T-cell (primary cell): Measurements from ENCODE around the gene CSTB. TPM values are rescaled to one million over a fixed set of nuclear protein-coding genes. Genes with fewer than 3 reads are reported as not detected.
"Not testable (repeated sequence)": the region's sequence is repeated elsewhere in the genome, so short reads cannot be mapped to it uniquely, and the experiment has no call there.

Experiments used
- ATAC-seq, 4 experiments: fragments of 200-7000 bp in 3 of 4; fragments of 150-1000 bp in 1 of 4; cut with Tn5 transposase; replicated peaks in 1 of 4; 1 replicate in 3 of 4; 2 replicates in 1 of 4; pipeline ENCODE4 v1.10.0; 2021; ENCODE audit warnings: moderate library complexity in 3 of 4, mild to moderate bottlenecking in 2 of 4, moderate number of reproducible peaks in 1 of 4
- CTCF ChIA-PET, 2 donors: fragments of 300-600 bp; sonication (Branson Sonifier 250); formaldehyde crosslinking; loops; one replicate each; lab custom pipeline; 2022; ENCODE audit warnings: antibody characterized with exemption in 2 of 2; lab: Charles Lee
- POLR2A ChIA-PET, 2 donors: fragments of 300-600 bp; sonication (Branson Sonifier 250); formaldehyde crosslinking; loops; one replicate each; lab custom pipeline; 2022; ENCODE audit warnings: antibody characterized with exemption in 2 of 2; lab: Charles Lee
- DNase-seq, 35 experiments: peaks; one replicate each; pipeline versions ENCODE4 v3.0.0 to v3.0.0-alpha.2; 2013 to 2023
- H3K27ac ChIP-seq: one replicate; pipeline ENCODE4 v1.5.1; 2013; ENCODE audit warnings: low read length
- H3K27me3 ChIP-seq, 2 experiments: replicated peaks in 1 of 2; 1 replicate in 1 of 2; 2 replicates in 1 of 2; pipeline versions ENCODE4 v1.6.1 to v1.7.0; 2013; ENCODE audit warnings: low read length in 1 of 2, mixed read lengths in 1 of 2; ENCODE audit not compliant: control insufficient read depth in 2 of 2, insufficient read depth in 2 of 2; ENCODE audit errors: extremely low read depth in 1 of 2
- H3K36me3 ChIP-seq, 2 donors: 1 replicate in 1 of 2; 2 replicates in 1 of 2; pipeline versions ENCODE4 v1.6.1 to v1.7.0; 2013; ENCODE audit warnings: low read length in 1 of 2; ENCODE audit not compliant: control insufficient read depth in 2 of 2, insufficient read depth in 1 of 2; ENCODE audit errors: extremely low read depth in 1 of 2
- H3K4me1 ChIP-seq, 2 experiments: 1 replicate in 1 of 2; 2 replicates in 1 of 2; pipeline versions ENCODE4 v1.6.1 to v1.7.0; 2013; ENCODE audit warnings: low read length in 2 of 2, mixed read lengths in 1 of 2; ENCODE audit not compliant: insufficient read depth in 2 of 2, control insufficient read depth in 1 of 2; ENCODE audit errors: extremely low read depth in 1 of 2
- H3K4me3 ChIP-seq, 2 donors: 1 replicate in 1 of 2; 2 replicates in 1 of 2; pipeline versions ENCODE4 v1.5.1 to v1.7.0; 2013; ENCODE audit warnings: mild to moderate bottlenecking in 2 of 2, low read length in 1 of 2, moderate library complexity in 1 of 2; ENCODE audit not compliant: control insufficient read depth in 1 of 2; ENCODE audit errors: extremely low read depth in 1 of 2
- H3K9me3 ChIP-seq: 2 replicates; pipeline ENCODE4 v1.7.0; 2013
- H3K27ac Mint-ChIP-seq, 2 donors: one replicate each; pipeline ENCODE4 v1.8.0; 2020 to 2021; ENCODE audit warnings: mild to moderate bottlenecking in 2 of 2, mixed read lengths in 2 of 2
- H3K27me3 Mint-ChIP-seq, 2 donors: one replicate each; pipeline ENCODE4 v1.8.0; 2021 to 2022; ENCODE audit warnings: mixed read lengths in 2 of 2
- H3K36me3 Mint-ChIP-seq: one replicate; pipeline ENCODE4 v1.8.0; 2021; ENCODE audit warnings: mixed read lengths
- H3K4me1 Mint-ChIP-seq, 3 donors: one replicate each; pipeline ENCODE4 v1.8.0; 2020 to 2022; ENCODE audit warnings: mixed read lengths in 3 of 3, mild to moderate bottlenecking in 1 of 3
- H3K4me3 Mint-ChIP-seq, 3 donors: one replicate each; pipeline ENCODE4 v1.8.0; 2020 to 2022; ENCODE audit warnings: mild to moderate bottlenecking in 3 of 3, mixed read lengths in 3 of 3, moderate library complexity in 3 of 3
- H3K9me3 Mint-ChIP-seq, 3 donors: one replicate each; pipeline ENCODE4 v1.8.0; 2020 to 2022; ENCODE audit warnings: mixed read lengths in 3 of 3
- WGBS: methylation state at CpG from one replicate; pipeline ENCODE4 v1.1.5; 2013; ENCODE audit warnings: missing lambda C conversion rate; ENCODE audit not compliant: insufficient coverage; 5-methylcytosine and 5-hydroxymethylcytosine counted together
- total RNA-seq, 35 experiments: library from RNA in 6 of 35; stranded (reverse) in 6 of 35; fragments of 120-200 nt in 1 of 35; gene quantifications; one replicate each; pipeline versions ENCODE4 v1.2.1 to v1.2.4 and lab custom pipeline; 2013 to 2026

CSTB gene, protein sequence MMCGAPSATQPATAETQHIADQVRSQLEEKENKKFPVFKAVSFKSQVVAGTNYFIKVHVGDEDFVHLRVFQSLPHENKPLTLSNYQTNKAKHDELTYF
- total RNA-seq (10 to 100 TPM; 19.0 to 34.7 (median 25.9) TPM), total RNA-seq (lab: John Stamatoyannopoulos, UW) (17.0 to 140 (median 26.4) reads per million in 29 experiments)
- 9.3 TPM for total RNA-seq (2013)

DNA sequence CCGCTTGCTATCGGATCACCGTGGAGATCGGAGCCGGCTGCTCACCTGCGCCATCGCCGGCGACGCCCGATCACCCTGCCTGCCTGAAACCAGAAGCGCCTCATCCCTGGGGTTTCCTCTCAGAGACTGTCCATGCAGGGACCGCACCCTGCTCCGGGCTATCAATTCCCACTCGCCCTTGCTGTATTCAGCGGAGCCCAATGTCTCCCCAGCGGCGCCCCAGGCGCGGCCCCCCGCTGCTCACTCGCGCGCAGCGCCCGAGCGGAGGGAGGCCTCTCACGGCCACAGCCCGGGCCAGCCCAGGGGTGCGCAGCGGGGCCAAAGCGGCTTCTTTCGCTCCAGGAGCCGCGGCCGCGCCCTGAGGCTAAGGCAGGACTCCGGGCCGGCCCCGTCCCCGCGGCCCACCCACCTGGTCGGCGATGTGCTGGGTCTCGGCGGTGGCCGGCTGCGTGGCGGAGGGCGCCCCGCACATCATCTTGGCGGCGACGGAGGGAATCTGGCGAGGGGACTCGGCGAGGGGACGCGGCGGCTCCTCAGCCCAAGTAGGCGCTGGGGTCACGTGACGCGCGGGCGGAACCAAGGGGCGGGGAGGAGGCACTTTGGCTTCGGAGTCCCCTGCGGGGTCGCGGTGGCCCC is at the start of gene CSTB:
Gene CSTB (minus strand): TSS at position 514 of the 636 bp plus-strand sequence. CDS start 39 bp downstream, at position 475.
- Mint-ChIP-seq H3K4me1 (peaks cover 43 to 46% (median 43%) of the 10 kb centered on the region in 3 donors), H3K4me3 (peak within 1 kb of the TSS; percentile 90 to 93 (median 91)), H3K27me3 (no peaks in the 10 kb centered on the region), H3K9me3 (no peaks in the 10 kb centered on the region), H3K36me3 (peaks cover 18% of the 10 kb centered on the region), H3K27ac (peak within 1 kb of the TSS; percentile 86 to 91)
- ATAC-seq (peak; percentile 82 to 85 (median 84)), DNase-seq (peak; percentile 57 to 88 (median 79))
- WGBS, result under 1% methylated on average over 71 of the region's 71 CpGs
- ChIA-PET POLR2A (no interaction called here), CTCF (no interaction called here)
- H3K27ac ChIP-seq, result no peak within 1 kb of the TSS
- H3K27me3 ChIP-seq, result peaks cover 0 to 5% of the 10 kb centered on the region in 2 experiments
- H3K9me3 ChIP-seq, result no peaks in the 10 kb centered on the region
- peaks cover 0 to 20% of the 10 kb centered on the region in 2 donors for H3K36me3 ChIP-seq
- peaks cover 16 to 38% of the 10 kb centered on the region in 2 experiments for H3K4me1 ChIP-seq
- H3K4me3 ChIP-seq, result peak within 1 kb of the TSS; percentile 74 to 79

DNA sequence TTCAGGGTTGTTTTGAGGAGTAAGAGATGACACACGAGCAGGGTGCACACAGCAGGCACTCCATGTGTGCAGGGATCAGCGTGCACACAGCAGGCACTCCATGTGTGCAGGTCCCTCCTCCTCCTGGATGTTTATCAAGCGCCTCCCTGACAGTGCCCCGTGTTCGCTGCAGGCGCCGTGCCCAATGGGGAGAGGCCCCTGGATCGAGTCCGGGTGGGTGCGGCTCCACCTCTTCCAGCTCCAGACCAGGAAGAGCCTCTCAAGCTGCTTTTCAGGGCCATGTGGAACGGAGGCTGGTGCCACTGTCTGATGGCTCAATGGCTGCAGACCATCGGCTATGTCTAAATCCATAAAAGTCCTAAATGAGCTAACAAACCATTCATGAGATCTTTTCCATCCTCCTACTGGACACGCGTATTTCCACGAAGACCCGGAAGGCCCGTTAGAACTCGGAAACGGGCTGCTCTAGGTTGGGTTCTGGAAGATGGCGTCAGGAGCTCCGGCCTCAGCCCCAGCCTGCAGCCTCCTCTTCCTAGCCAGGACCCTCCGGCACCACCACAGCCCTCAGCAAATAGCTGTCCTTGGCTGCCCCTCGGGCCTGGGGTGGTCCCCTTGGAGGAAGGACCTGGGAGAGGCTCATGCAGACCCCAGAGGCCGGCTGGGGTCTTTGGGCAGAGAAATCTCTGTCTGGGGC is 49.3 kb upstream of the CSTB start:
- DNase-seq (no peak), ATAC-seq (no peak)
- H3K9me3 Mint-ChIP-seq, result no peaks in the 10 kb centered on the region
- H3K27me3 Mint-ChIP-seq, result peaks cover 0 to 13% of the 10 kb centered on the region in 2 donors
- H3K4me3 ChIP-seq, result no peak overlapping the region
- H3K4me1 Mint-ChIP-seq, result no peaks in the 10 kb centered on the region
- no peaks in the 10 kb centered on the region for H3K4me1 ChIP-seq
- no peaks in the 10 kb centered on the region for H3K9me3 ChIP-seq
- CTCF ChIA-PET, result no interaction called here
- peaks cover 0 to 35% of the 10 kb centered on the region in 2 experiments for H3K27me3 ChIP-seq
- H3K27ac ChIP-seq, result no peak overlapping the region
- no peaks in the 10 kb centered on the region for H3K36me3 Mint-ChIP-seq
- 95% methylated on average over 18 of the region's 24 CpGs for WGBS
- H3K27ac Mint-ChIP-seq, result no peak overlapping the region
- H3K36me3 ChIP-seq, result no peaks in the 10 kb centered on the region
- POLR2A ChIA-PET, result no interaction called here
- H3K4me3 Mint-ChIP-seq, result no peak overlapping the region

DNA sequence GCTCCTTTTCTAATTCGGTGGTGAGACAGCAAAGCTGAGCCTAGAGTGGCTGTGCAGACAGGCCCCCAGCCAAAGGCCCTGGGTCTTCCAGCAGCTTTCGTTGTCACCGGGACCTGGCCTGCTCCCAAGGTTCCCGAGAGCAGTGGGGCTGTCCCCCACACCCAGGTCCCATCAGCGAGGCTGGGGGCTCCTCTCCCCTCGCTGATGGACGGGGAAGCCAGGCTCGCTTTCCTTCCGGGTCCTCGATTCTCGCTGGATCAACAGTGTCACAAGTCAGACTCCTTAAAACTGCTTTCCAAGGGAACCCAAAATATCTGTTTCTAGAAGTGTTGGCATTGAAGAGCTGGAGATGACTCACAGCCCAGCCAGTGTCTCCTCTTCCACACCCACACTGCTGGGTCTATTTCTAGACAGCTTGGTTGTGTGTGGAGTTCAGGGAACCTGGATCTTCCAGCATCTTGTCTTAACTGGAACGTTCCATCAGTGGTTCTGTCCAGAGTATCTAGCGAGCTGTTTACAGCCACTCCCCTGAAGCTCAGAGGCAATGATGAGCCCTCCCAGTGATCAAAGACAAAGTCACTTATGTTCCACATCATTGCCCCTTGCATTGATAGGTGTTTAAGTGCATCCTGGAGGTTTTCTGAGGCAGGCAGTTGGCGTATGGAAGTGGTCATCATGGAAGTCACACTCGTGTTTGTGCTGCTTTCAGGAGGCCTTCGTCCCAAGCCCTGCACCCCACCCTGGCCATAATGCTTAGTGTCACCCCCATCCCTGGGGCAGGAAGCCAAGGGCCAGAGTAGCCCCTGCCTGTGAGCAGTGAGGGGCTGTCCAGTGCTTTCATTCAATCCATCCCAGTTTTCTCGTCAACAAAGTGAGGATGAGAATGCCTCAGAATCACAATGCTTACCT is 48.5 kb upstream of the CSTB start:
- Mint-ChIP-seq H3K9me3 (no peaks in the 10 kb centered on the region), H3K4me1 (no peaks in the 10 kb centered on the region), H3K27me3 (peaks cover 0 to 8% of the 10 kb centered on the region in 2 donors), H3K4me3 (no peak overlapping the region), H3K27ac (no peak overlapping the region), H3K36me3 (no peaks in the 10 kb centered on the region)
- no peak overlapping the region for H3K27ac ChIP-seq
- H3K36me3 ChIP-seq, result no peaks in the 10 kb centered on the region
- WGBS, result 76% methylated on average over 9 of the region's 17 CpGs
- POLR2A ChIA-PET, result no interaction called here
- no peaks in the 10 kb centered on the region for H3K4me1 ChIP-seq
- DNase-seq, result no peak
- H3K27me3 ChIP-seq, result peaks cover 0 to 31% of the 10 kb centered on the region in 2 experiments
- H3K4me3 ChIP-seq, result no peak overlapping the region
- ATAC-seq, result no peak
- H3K9me3 ChIP-seq, result no peaks in the 10 kb centered on the region
- CTCF ChIA-PET, result no interaction called here

DNA sequence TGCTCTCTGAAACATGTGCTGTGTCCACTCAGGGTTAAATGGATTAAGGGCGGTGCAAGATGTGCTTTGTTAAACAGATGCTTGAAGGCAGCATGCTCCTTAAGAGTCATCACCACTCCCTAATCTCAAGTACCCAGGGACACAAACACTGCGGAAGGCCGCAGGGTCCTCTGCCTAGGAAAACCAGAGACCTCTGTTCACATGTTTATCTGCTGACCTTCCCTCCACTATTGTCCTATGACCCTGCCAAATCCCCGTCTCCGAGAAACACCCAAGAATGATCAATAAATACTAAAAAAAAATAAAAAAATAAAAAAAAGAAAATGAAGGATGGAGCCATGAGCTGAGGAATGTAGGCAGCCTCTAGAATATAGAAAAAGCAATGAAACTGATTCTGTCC is 46.6 kb upstream of the CSTB start:
- H3K36me3 ChIP-seq, H3K36me3 Mint-ChIP-seq, H3K4me3 Mint-ChIP-seq, DNase-seq, H3K4me3 ChIP-seq, H3K9me3 Mint-ChIP-seq, H3K4me1 Mint-ChIP-seq, H3K4me1 ChIP-seq, H3K9me3 ChIP-seq, POLR2A ChIA-PET, H3K27me3 Mint-ChIP-seq, H3K27ac Mint-ChIP-seq, ATAC-seq, CTCF ChIA-PET, H3K27ac ChIP-seq: not testable (repeated sequence)
- peaks cover 0 to 30% of the 10 kb centered on the region in 2 experiments for H3K27me3 ChIP-seq
- WGBS, result no CpG with 5 or more reads among the region's 5 CpGs

DNA sequence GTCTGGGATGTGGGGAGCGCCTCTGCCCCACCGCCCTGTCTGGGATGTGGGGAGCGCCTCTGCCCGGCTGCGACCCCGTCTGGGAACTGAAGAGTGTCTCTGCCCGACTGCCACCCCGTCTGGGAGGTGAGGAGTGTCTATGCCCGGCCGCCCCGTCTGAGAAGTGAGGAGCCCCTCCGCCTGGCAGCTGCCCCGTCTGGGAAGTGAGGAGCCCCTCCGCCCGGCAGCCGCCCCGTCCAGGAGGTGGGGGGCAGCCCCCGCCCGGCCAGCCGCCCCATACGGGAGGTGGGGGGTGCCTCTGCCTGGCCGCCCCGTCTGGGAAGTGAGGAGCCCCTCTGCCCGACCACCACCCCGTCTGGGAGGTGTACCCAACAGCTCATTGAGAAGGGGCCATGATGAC is 46.1 kb upstream of the CSTB start:
- WGBS, result 89% methylated on average over 12 of the region's 25 CpGs
- H3K9me3 Mint-ChIP-seq, ATAC-seq, H3K4me1 ChIP-seq, H3K27me3 Mint-ChIP-seq, H3K27ac ChIP-seq, H3K36me3 ChIP-seq, H3K36me3 Mint-ChIP-seq, POLR2A ChIA-PET, H3K4me3 ChIP-seq, H3K4me1 Mint-ChIP-seq, DNase-seq, H3K9me3 ChIP-seq, H3K4me3 Mint-ChIP-seq, CTCF ChIA-PET, H3K27ac Mint-ChIP-seq: not testable (repeated sequence)
- peaks cover 0 to 27% of the 10 kb centered on the region in 2 experiments for H3K27me3 ChIP-seq

DNA sequence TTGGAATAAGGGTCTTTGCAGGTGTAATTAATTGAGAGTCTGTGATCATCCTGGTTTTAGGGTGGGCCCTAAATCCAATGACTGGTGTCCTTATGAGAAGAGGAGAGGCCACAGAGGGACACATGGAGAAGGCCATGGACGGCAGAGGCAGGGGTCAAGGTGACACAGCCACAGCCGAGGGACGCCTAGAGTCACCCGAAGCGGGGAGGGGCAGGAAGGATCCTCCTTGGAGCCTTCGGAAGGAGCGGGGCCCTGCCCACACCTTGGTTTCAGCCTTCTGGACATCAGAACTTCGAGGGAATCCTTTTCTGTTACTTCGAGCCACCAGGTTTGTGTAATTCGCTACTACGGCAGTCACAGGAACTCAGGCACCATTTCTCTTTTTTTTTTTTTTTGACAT is 44.4 kb upstream of the CSTB start:
- Mint-ChIP-seq H3K27ac (no peak overlapping the region), H3K9me3 (peaks cover 5 to 7% (median 6%) of the 10 kb centered on the region in 3 donors), H3K4me3 (no peak overlapping the region), H3K36me3 (peaks cover 6% of the 10 kb centered on the region), H3K27me3 (no peaks in the 10 kb centered on the region), H3K4me1 (no peaks in the 10 kb centered on the region)
- Histone ChIP-seq H3K27me3 (peaks cover 0 to 12% of the 10 kb centered on the region in 2 experiments), H3K4me3 (no peak overlapping the region), H3K36me3 (no peaks in the 10 kb centered on the region), H3K4me1 (no peaks in the 10 kb centered on the region), H3K27ac (no peak overlapping the region), H3K9me3 (no peaks in the 10 kb centered on the region)
- 80% methylated on average over 10 of the region's 11 CpGs for WGBS
- DNase-seq (no peak), ATAC-seq (no peak)
- ChIA-PET POLR2A (no interaction called here), CTCF (no interaction called here)
